GM10266 (cell line): Measurements from ENCODE around the gene CDX2.

Experiments
- DNase-seq: peaks from one replicate; pipeline ENCODE4 v3.0.0; 2012; ENCODE audit errors: extremely low spot score
- CTCF ChIP-seq: IDR thresholded peaks from 2 replicates; pipeline ENCODE4 v1.5.1; 2012; ENCODE audit warnings: mild to moderate bottlenecking, low read depth; ENCODE audit not compliant: control insufficient read depth, insufficient read depth; ENCODE audit errors: missing control alignments

CDX2 gene

GRCh38 chr13:27972478-27972820, 3.3 kb upstream of the CDX2 start:
- no peak for TF ChIP-seq CTCF
- DNase-seq, result no peak

- TF ChIP-seq CTCF, result no peak
Observed at GRCh38 chr13:27971776-27972477, 2.8 kb upstream of the CDX2 start.

GRCh38 chr13:27971236-27971645, 2.1 kb upstream of the CDX2 start:
- no peak for TF ChIP-seq CTCF
- DNase-seq, result no peak

More at GRCh38 chr13:27971776-27972477, 2.8 kb upstream of the CDX2 start:
- DNase-seq, result no peak

- peak; percentile 27 for DNase-seq
- no peak for TF ChIP-seq CTCF
Observed at GRCh38 chr13:27970382-27971235, 1.5 kb upstream of the CDX2 start.

GRCh38 chr13:27969866-27970229, 733 bp upstream of the CDX2 start:
- DNase-seq, result no peak
- no peak for TF ChIP-seq CTCF

GRCh38 chr13:27968316-27969081, 616 bp downstream of the CDX2 start:
- DNase-seq, result peak; percentile 36

More at GRCh38 chr13:27968316-27969081, 616 bp downstream of the CDX2 start:
- no peak for TF ChIP-seq CTCF
